A549 treated with CpdA at 1 μM for 4 hours (cell line): ENCODE measurements around the gene SH3PXD2B. TPM values are rescaled to one million over a fixed set of nuclear protein-coding genes. Genes with fewer than 3 reads are reported as not detected.

Experiments
- total RNA-seq: library from RNA; stranded (reverse); fragments of 200-300 nt; extraction: Qiagen RNA extraction; gene quantifications from 5 replicates; pipeline ENCODE4 v1.2.3, GENCODE V29; 2022; ENCODE audit warnings: low read depth

The SH3PXD2B gene
- 12.0 to 17.7 TPM (median 16.0 TPM) in 5 replicates for total RNA-seq

DNA sequence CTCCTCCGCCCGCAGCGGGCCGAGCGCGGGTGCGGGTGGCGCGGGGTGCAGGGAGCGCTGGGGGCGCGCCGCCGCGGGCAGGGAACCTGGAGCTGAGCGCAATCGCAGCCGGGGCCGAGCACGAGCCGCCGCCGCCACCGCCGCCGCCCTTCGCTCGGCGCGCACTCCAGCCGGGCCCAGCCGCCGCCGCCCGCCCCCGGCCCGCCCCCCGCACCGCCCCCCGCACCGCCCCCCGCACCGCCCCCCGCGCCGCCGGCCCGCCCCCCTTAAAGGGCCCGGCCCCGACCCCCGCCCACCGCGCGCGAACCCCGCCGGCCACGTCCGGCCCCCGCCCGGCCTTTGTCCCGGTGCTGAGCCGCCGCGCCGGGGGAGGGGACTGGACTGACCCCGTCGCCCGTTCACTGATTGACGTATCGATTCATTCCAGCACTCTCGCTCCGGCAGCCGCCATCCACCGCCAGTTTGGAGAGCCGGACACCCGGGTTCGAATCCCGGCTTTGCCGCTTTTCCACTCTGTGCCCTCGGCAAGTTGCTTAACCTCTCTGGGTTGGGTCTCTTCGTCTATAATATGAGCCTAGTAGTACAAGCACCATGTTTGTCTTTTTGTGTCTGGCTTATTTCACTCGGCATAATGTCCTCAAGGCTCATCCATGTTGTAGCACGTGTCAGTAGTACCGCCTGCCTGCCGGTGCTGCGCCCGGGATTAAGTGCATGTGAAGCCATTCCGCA is at the start of gene SH3PXD2B:
SH3PXD2B (minus strand) TSS at position 168 of the 729 bp plus-strand sequence. CDS start 173 bp downstream, outside the sequence.

DNA sequence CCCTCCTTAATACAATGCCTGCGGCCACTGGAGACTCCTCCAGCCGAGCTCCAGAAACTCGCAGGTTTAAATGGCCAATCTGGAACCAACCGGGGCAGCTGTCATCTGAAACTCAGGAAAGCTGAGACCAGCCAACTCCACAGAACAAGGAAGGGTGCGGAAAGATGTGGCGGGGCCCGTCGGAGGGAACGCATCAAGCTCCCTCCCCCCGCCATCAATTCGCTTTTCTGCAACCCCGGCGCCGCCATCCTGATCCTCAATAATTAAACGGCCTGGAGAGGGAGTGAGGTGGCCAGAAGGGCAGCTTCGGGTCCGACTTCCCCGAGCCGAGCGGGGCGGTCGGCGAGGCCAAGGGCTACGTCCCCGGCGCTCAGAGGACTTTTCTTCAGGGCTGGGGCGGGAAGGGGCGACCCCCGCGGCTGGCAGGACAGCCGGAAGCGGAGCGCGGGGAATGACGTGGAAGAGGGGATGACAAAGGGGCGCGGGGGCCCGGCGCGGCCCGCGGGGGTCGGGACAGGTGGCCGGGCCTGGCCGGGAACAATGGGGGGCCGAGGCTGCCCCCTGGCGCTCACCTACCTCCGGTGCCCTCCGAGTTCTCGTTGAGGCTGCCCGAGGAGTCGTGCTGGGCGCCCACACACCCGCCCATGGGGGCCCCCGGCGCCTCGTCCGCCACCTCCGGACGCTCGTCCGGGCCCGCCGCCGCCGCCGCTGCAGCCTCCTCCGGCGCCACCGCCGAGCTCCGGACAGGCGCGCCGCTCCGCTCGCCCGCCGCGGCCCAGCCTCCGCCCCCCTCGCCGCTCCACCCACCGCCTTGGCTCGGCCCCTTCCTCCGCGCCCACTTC is 171.1 kb downstream of the SH3PXD2B start, which contains the start of gene UBTD2:
UBTD2 (minus strand) TSS at position 745 of the 842 bp plus-strand sequence; CDS start at position 646, 99 bp downstream.

Other genes with a start within 250 kb of the SH3PXD2B start
- 13.3 to 15.3 TPM (median 13.9 TPM) in 5 replicates for gene UBTD2, start 170.8 kb downstream of the SH3PXD2B start, total RNA-seq
- 2.2 to 3.4 TPM (median 2.6 TPM) in 5 replicates for gene NEURL1B, start 186.7 kb upstream of the SH3PXD2B start, total RNA-seq